ENCODE results near the gene NUAK2.

Gene NUAK2

GRCh38 chr1:205345761-205346160, 24.2 kb upstream of the NUAK2 start:
- DNase-seq, result no peak

DNA sequence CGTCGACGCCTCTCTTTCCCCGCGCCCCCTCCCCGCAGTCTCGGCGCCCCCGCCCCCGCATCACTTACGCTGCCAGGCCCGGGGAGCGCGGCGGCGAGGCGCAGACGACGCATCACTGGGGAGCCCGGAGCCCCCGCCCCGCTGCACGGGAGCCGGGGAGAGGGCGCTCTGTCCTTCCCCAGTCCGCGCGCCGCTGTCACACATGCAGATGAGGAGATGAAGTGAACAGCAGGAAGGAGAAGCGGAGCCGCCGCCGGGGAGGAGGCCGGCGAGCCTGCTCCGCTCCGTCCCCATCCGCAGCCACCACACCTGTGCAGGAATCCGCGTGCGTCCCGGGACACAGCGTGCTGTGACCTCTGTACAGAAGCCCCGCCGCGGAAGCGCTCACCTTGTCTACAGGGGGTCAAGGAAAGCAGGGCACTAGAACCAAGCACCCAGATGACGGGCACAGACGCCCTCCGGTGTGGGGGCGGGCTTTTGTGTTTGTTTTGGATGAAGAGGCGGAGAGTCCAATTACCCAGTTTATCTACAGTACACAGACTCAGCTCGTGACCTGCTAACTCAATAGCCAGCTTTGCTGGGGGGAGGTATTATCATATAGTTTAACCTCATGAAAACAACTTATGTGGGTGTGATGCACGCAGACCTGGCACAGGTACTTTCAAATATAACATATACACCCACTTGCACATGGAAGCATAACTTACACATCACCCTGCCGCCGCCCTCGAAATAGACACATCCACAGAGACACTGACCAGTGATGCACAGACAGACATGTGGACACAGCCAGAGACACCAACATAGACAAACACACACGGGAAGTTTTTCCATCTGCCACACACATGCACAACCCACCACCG, 22.8 kb upstream of the NUAK2 start:
- DNase-seq, result no peak

DNA sequence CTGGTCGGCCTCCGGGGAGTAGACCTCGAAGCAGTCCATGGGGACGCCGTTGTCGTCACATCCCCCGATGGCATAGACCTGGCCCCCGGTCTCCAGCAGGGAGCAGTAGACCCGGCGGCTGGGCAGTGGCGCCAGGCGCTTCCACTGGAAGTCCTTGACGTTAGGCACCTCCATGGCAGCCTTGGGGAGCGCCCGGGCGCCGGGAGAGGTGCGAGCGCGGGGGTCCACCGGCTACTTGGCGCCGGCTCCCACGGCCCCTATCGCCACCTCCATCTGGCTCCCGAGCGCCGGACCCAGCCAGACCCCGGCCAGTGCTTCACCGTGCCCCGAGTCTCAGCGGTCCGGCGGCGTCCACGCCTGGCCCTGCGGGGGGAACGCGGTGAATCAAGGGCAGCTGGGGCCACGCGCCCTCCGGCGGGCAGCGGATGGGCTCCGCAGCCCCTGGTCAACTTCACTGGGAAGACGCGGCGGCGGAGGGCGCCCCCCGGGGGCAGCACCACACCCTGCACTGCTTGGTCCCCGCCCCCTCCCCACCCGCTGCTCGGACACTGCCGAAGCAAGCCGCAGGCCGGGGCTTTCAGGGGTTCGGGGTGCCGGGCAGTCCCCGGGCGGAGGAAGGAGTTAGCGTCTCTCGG, 22.0 kb upstream of the NUAK2 start:
- DNase-seq, result no peak

DNA sequence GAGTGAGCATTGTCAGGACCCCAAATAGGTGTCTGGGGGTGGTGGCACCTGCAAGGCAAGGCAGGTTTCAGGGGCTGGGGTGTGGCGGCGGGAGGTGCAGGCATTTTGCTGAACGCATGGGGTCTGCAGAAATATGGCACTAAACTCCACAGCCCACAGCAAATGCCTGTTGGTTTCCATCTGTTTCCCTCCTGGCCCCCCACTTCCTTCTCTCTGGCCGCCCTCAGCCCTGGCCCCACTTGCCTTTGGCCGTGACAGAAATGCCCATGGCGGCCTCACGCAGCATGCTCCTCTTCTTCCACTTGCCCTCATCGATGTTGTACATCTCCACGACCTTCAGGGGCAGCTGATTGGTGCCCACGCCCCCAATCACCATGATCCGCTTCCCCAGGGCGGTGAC, 21.4 kb upstream of the NUAK2 start:
- no peak for DNase-seq

- no peak for DNase-seq
These were observed 19.1 kb upstream of the NUAK2 start for GRCh38 chr1:205340676-205341075.

- no peak for DNase-seq
These were observed 18.2 kb upstream of the NUAK2 start for GRCh38 chr1:205339717-205340116.

- DNase-seq, result no peak
These were observed 17.7 kb upstream of the NUAK2 start for GRCh38 chr1:205339197-205339702.

GRCh38 chr1:205338011-205338410, 16.5 kb upstream of the NUAK2 start:
- DNase-seq, result no peak

GRCh38 chr1:205337481-205337880, 15.9 kb upstream of the NUAK2 start:
- DNase-seq, result no peak

- DNase-seq, result peak; percentile 77
These were observed 14.1 kb upstream of the NUAK2 start for GRCh38 chr1:205335692-205336091.

DNA sequence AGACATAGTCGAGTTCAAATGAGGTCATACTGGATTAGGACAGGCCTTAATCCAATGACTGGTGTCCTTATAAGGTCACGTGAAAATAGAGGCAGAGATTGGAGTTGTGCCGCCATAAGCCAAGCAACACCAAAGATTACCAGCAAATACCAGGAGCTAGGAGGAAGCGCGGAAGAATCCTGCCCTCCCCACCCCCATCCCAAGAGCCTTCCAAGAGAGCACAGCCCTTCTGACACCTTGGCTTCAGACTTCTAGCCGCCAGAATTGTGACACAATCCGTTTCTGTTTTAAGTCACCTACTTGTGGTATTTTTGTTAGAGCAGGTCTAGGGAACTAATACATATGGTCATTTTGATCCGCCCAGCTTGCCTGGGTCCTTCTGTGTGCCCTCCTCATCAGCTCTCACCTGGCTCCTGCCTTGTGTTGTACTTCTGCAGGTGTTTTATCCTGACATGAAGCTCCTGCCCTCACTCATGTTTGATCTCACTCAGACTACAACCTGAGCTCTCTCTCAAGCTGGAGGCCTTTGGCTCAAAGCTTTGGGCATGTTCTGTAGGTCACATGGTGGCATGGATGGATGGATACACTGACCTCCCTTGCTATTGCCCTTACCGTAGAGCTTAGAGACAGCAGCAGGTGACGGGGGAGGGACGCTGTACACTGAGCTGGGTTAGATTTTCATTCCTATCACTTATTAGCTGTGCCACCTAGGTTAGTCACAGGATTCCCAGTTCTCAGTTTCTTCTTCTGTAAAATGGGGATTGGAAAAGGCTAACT, 10.7 kb upstream of the NUAK2 start:
- DNase-seq, result no peak

- no peak for DNase-seq
These were observed 8.6 kb upstream of the NUAK2 start for GRCh38 chr1:205330150-205330549.

DNA sequence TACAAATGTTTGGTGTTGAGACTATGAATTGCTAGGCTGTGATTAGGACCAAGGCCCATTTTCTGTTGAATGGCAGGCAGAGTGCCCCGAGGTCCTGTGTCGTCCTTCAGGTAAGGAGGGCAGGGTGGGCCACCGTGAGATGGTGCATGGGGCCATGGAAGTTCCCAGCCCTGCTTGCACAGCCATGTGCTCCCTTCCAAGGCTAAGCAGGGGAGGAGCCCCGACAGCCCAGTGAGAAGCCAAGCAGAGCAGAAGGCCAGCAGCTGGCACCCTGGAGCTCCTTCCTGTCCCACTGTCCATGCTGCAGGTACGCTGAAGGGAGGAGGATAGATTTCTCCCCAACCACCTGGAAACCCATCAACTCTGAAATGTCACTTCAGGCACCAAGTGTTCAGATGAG, 8.2 kb upstream of the NUAK2 start:
- no peak for DNase-seq

GRCh38 chr1:205328476-205328875, 6.9 kb upstream of the NUAK2 start:
- no peak for DNase-seq

DNA sequence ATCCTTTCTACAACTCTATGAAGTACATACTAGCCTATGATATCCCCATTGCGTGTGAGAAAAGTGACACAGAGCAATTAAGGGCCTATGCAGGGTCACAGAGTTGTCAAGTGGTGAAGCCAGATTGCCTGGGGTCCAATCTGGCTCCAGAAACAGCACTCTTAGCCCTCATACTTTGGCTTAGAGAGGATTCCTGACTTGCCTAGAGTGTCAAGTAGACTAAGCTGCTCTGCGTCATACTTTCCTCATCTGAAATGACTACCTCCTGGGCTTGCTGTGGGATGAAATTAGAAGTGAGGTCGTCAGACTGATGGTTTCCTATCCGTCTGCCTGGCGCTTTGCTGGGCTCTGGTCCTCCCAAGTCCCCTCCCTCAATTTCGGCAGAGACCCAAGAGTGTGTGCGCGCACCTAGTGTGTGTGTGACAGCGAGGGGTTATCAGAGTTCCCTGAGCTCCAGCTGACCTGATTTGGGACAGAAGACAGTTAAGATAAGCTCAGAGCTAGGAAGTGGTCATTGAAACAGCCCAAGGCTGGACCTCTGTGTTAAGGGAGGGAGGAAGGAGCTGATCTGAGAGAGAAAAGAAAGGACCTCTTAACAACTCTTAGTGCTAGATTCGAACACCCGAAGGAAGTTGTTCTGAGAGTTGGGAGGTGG, 5.4 kb upstream of the NUAK2 start:
- DNase-seq, result no peak

DNA sequence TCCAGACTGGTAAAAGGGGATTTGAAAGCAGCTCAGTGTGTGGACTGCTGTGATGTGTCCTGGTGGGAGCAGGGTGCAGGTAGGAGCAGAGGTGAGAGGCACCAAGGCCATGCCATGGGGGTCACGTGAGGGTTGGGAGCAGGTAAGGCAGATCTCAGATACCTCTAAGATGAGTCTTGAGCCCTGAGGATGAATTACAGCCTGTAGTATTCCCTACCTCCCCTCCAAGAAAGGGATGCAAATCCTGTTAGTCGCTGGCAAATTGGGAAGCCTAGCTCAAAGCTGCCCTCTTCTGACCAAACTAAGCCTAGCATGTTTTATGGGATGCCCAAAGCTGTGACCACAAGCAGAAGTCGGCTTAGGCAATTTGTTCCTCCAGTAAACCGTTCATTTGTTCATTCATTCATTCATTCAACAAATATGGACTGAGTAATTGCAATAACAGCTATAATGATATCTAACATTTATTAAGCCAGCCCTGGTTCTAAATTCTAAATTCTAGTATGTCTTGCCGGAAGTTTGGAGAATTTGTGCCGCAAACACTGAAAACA, 3.9 kb upstream of the NUAK2 start:
- DNase-seq, result peak; percentile 79

GRCh38 chr1:205324781-205325180, 3.2 kb upstream of the NUAK2 start:
- no peak for DNase-seq

DNA sequence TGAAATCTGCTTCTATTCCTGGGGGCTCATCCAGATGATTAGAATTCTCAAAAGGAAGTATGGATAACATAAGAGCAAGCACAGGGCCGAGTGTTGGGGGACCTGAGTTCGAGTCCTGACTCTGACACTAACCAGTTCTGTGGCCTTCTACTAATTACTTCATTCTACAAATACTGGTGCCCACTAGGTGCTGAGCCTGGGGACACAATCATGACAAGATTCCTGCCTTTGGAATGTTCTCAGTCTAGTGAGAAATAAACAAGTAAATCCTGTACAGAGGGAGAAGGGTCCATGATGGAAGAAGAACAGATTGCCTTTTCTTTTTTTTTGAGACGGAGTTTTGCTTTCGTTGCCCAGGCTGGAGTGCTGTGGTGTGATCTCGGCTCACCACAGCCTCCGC, 2.2 kb upstream of the NUAK2 start:
- DNase-seq, result no peak

GRCh38 chr1:205321959-205322283, 376 bp upstream of the NUAK2 start:
- DNase-seq, result no peak

GRCh38 chr1:205319081-205320018, 2.2 kb downstream of the NUAK2 start:
- DNase-seq, result no peak

DNA sequence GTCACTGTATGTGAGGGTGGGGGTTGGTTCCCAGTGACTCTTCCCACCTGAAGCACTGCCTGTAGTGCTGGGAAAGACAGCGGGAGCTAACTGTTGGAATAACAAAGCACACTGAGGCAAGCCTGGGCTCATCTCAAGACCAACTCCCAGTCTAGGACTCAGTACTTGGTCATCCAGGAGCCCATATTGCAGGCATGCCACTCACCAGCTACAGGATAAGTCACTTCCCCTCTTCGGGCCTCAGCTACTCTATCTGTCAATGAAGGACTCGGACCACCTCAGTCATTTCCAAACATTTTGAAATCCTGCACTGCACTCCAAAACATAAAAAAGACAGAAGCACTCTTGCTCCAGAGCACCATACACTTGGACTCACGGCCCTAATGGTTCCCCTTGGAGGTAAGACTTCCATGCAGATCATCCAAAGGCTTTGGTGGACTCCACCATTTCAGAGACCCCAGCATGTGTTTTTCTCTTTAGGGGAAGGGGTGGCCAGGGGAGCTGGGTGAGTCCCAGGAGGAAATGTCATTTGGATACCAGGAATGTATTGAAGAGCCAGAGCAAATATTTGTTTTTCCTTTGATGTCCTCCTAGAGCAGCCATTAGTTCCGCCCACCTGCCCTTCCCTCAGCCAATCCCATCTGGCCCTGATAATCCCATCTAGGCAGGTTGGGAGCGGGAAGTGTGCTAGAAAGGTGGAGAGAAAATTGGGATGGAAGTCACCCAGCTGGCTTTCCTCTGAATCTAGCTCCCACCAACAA, 3.1 kb downstream of the NUAK2 start:
- DNase-seq, result no peak
